ENCODE data around the gene M1AP. TPM values are rescaled to one million over a fixed set of nuclear protein-coding genes. Genes with fewer than 3 reads are reported as not detected.

M1AP gene
- total RNA-seq, 4 donors from 2014 or later = 0.17 to 0.42 TPM; not detected in 2

DNA sequence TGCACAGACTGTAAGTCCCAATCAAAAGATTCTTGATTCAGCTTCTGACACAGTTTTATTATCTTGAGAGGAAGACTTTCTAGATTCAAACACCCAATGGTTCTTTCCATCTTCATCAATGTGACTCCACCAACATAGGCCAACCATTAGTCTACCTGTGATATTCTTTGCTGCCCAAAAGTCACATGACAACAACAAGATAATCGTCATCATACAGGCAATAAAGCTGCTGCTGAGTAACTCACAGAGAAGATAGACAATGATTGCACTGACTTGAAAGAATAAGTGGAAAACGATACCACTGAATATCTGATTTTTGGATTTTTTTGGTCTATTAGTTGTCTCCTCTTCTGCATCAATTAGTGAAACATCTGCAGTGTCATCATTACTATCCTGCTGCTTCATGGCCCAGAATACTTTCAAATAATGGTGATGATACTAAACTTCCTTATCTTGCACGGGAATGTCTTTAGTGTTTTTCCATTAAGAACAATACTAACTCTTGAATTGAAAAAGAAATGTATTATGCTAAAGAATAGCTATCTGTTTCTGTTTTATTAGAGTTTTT is 19.5 kb downstream of the M1AP start:
- H3K36me3 ChIP-seq = no peaks in the 10 kb centered on the region
- no peaks in the 10 kb centered on the region for H3K27me3 ChIP-seq
- H3K9me3 ChIP-seq = no peaks in the 10 kb centered on the region
- no peak for DNase-seq (ENCODE audit: extremely low spot score)
- whole genome bisulfite sequencing = 59% methylated on average over 3 of the region's 3 CpGs
- no peak overlapping the region for H3K4me3 ChIP-seq
- no peak for TF ChIP-seq EP300 (IDR thresholded peaks at IDR 0.05)
- no peak overlapping the region for H3K27ac ChIP-seq (replicated peaks in 1 of 4)
- intact Hi-C loops (cut with DNase I) = no loop called here
- H3K4me1 ChIP-seq = no peaks in the 10 kb centered on the region

- Histone ChIP-seq H3K27ac (replicated peaks in 1 of 4) (no peak overlapping the region), H3K27me3 (no peaks in the 10 kb centered on the region), H3K4me3 (no peak overlapping the region), H3K9me3 (no peaks in the 10 kb centered on the region), H3K4me1 (no peaks in the 10 kb centered on the region), H3K36me3 (no peaks in the 10 kb centered on the region)
- intact Hi-C loops (cut with DNase I) = no loop called here
- 83% methylated on average over 5 of the region's 5 CpGs for WGBS
- no peak for DNase-seq (ENCODE audit: extremely low spot score)
- TF ChIP-seq, protein P1, sequence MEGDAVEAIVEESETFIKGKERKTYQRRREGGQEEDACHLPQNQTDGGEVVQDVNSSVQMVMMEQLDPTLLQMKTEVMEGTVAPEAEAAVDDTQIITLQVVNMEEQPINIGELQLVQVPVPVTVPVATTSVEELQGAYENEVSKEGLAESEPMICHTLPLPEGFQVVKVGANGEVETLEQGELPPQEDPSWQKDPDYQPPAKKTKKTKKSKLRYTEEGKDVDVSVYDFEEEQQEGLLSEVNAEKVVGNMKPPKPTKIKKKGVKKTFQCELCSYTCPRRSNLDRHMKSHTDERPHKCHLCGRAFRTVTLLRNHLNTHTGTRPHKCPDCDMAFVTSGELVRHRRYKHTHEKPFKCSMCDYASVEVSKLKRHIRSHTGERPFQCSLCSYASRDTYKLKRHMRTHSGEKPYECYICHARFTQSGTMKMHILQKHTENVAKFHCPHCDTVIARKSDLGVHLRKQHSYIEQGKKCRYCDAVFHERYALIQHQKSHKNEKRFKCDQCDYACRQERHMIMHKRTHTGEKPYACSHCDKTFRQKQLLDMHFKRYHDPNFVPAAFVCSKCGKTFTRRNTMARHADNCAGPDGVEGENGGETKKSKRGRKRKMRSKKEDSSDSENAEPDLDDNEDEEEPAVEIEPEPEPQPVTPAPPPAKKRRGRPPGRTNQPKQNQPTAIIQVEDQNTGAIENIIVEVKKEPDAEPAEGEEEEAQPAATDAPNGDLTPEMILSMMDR (IDR thresholded peaks at IDR 0.05) = no peak
- TF ChIP-seq POLR2A (IDR thresholded peaks at IDR 0.05; ENCODE audit: low read depth) (no peak), EP300 (IDR thresholded peaks at IDR 0.05) (no peak), POLR2AphosphoS5 (IDR thresholded peaks at IDR 0.05) (no peak)
Observed at GRCh38 chr2:74625658-74626425, 22.3 kb downstream of the M1AP start.

GRCh38 chr2:74620671-74621070 is 27.5 kb downstream of the M1AP start:
- DNase-seq (ENCODE audit: extremely low spot score) = no peak
- Histone ChIP-seq H3K9me3 (no peaks in the 10 kb centered on the region), H3K36me3 (no peaks in the 10 kb centered on the region), H3K4me3 (no peak overlapping the region), H3K27me3 (no peaks in the 10 kb centered on the region), H3K4me1 (no peaks in the 10 kb centered on the region), H3K27ac (replicated peaks in 1 of 4) (no peak overlapping the region)
- intact Hi-C loops (cut with DNase I) = no loop called here
- TF ChIP-seq POLR2A (IDR thresholded peaks at IDR 0.05; ENCODE audit: low read depth) (no peak), EP300 (IDR thresholded peaks at IDR 0.05) (no peak), POLR2AphosphoS5 (IDR thresholded peaks at IDR 0.05) (no peak)
- TF ChIP-seq, protein P1 (IDR thresholded peaks at IDR 0.05) = no peak
- WGBS = 94% methylated on average over 12 of the region's 12 CpGs

DNA sequence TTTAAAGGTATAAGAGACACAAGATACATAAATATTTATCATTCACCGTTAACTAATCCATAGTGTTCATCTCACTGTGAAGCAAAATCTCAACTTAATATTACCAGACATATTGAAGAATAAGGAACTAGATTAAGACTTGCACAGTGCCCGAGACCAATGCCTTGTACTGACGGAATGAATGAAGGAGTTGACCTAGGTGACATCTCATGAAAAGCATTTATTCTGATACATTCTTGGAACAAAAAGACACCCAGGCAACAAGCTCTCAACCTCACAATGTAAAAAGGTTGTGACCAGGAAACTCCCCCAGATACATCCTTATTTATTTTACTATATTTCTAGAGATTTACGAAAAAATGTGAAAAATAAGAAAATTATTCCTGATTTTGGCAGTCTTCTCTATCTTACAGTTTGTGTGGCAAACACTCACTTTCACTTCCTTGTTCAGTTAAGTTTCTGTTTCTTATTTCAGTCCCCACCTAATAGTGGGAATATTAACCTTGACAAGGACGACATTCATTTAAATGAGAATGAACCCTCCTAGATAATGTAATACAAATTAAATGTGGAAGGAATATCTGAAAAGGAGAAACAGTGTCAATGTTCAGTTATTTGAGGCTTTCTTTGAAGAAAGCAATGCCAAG is 28.4 kb downstream of the M1AP start:
- no peaks in the 10 kb centered on the region for H3K36me3 ChIP-seq
- 69% methylated on average over 5 of the region's 5 CpGs for WGBS
- no peaks in the 10 kb centered on the region for H3K4me1 ChIP-seq
- intact Hi-C loops (cut with DNase I) = no loop called here
- no peaks in the 10 kb centered on the region for H3K9me3 ChIP-seq
- no peak for DNase-seq (ENCODE audit: extremely low spot score)
- no peak overlapping the region for H3K4me3 ChIP-seq
- peaks cover 0 to 7% (median 0%) of the 10 kb centered on the region in 4 donors for H3K27me3 ChIP-seq
- TF ChIP-seq POLR2AphosphoS5 (IDR thresholded peaks at IDR 0.05) (no peak), EP300 (IDR thresholded peaks at IDR 0.05) (no peak), POLR2A (IDR thresholded peaks at IDR 0.05; ENCODE audit: low read depth) (no peak)
- TF ChIP-seq, protein P1 (IDR thresholded peaks at IDR 0.05) = no peak
- no peak overlapping the region for H3K27ac ChIP-seq (replicated peaks in 1 of 4)

GRCh38 chr2:74618410-74619083 is 29.6 kb downstream of the M1AP start:
- TF ChIP-seq EP300 (IDR thresholded peaks at IDR 0.05) (no peak), POLR2AphosphoS5 (IDR thresholded peaks at IDR 0.05) (no peak), POLR2A (IDR thresholded peaks at IDR 0.05; ENCODE audit: low read depth) (no peak)
- TF ChIP-seq, protein P1 (IDR thresholded peaks at IDR 0.05) = no peak
- Histone ChIP-seq H3K4me1 (no peaks in the 10 kb centered on the region), H3K27ac (replicated peaks in 1 of 4) (no peak overlapping the region), H3K27me3 (peaks cover 0 to 19% (median 0%) of the 10 kb centered on the region in 4 donors), H3K4me3 (no peak overlapping the region), H3K36me3 (no peaks in the 10 kb centered on the region), H3K9me3 (no peaks in the 10 kb centered on the region)
- intact Hi-C loops (cut with DNase I) = no loop called here
- DNase-seq (ENCODE audit: extremely low spot score) = no peak
- WGBS = 63% methylated on average over 6 of the region's 6 CpGs

Measured in esophagus muscularis mucosa (tissue), 4 donors.